Nephron progenitor cell (in vitro differentiated cells): ENCODE data around the gene CXCL12.
A peak's percentile ranks its signal among the peaks of the same experiment; 100 is the strongest.

Experiments
- DNase-seq: peaks from one replicate; pipeline ENCODE4 v3.0.0; 2021
- H3K27ac Mint-ChIP-seq: 2 replicates; pipeline ENCODE4 v1.8.0; 2021; ENCODE audit warnings: mild to moderate bottlenecking, moderate library complexity, mixed read lengths
- H3K27me3 Mint-ChIP-seq: 2 replicates; pipeline ENCODE4 v1.8.0; 2021; ENCODE audit warnings: mild to moderate bottlenecking, low read depth, mixed read lengths; ENCODE audit not compliant: poor library complexity
- H3K36me3 Mint-ChIP-seq: 2 replicates; pipeline ENCODE4 v1.8.0; 2021; ENCODE audit warnings: low read depth, mixed read lengths
- H3K4me1 Mint-ChIP-seq: 2 replicates; pipeline ENCODE4 v1.8.0; 2021; ENCODE audit warnings: mixed read lengths
- H3K4me3 Mint-ChIP-seq: 2 replicates; pipeline ENCODE4 v1.8.0; 2021; ENCODE audit warnings: mild to moderate bottlenecking, moderate library complexity, mixed read lengths
- H3K9me3 Mint-ChIP-seq: 2 replicates; pipeline ENCODE4 v1.8.0; 2021; ENCODE audit warnings: mild to moderate bottlenecking, moderate library complexity, mixed read lengths
- CTCF ChIP-seq: fragments of 200-600 bp; sonication (generic); IDR thresholded peaks from 2 replicates; pipeline ENCODE4 v1.5.0; 2021; ENCODE audit warnings: antibody characterized with exemption

The CXCL12 gene

DNA sequence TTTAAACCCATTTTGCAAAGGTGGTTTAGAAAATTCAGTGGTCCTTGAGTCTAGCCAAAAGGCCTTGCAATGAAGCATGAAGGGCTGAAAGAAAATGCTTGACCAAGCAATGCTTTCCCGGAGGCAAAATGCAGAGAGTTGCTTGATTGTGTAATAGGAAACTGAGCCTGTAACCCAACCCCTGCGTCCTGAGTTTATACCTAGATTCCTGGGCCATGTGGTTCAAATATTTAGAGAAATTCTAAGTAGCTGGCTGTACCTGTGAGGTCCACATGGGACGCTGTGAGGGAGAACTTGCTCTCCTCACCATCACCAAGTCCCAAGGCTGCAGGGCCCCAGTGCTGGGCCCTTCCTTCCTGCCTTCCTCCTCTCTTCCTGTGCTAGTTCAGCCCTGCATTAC, 45.7 kb downstream of the CXCL12 start:
- peaks cover 86% of the 10 kb centered on the region for H3K4me1 Mint-ChIP-seq
- H3K27ac Mint-ChIP-seq: peak overlapping the region; percentile 79
- peaks cover 10% of the 10 kb centered on the region for H3K27me3 Mint-ChIP-seq
- DNase-seq: no peak
- H3K9me3 Mint-ChIP-seq: no peaks in the 10 kb centered on the region
- H3K36me3 Mint-ChIP-seq: no peaks in the 10 kb centered on the region
- TF ChIP-seq CTCF: no peak
- H3K4me3 Mint-ChIP-seq: no peak overlapping the region

DNA sequence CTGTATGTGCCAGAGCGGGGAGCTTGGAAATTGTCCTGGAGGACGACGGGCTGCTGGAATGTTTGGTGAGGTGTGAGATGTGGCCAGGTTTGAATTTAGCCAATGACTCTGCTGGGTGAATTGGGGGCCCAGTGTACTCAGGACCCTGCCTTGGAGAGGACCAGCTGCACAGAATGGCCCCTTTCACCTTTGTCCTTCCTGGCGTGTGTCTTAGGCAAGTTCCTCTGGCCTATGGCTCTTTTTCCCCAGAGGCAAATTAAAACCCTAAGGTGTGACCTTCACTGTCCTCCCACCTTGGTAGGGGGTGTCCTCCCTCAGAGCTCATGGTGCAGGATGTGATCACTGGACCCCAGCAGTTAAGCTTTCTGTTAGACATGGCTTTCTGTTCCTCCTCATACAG, 47.8 kb downstream of the CXCL12 start:
- H3K36me3 Mint-ChIP-seq: no peaks in the 10 kb centered on the region
- H3K27ac Mint-ChIP-seq: no peak overlapping the region
- H3K4me3 Mint-ChIP-seq: no peak overlapping the region
- H3K9me3 Mint-ChIP-seq: no peaks in the 10 kb centered on the region
- DNase-seq: no peak
- TF ChIP-seq CTCF: no peak
- H3K27me3 Mint-ChIP-seq: peaks cover 18% of the 10 kb centered on the region
- peaks cover 90% of the 10 kb centered on the region for H3K4me1 Mint-ChIP-seq

DNA sequence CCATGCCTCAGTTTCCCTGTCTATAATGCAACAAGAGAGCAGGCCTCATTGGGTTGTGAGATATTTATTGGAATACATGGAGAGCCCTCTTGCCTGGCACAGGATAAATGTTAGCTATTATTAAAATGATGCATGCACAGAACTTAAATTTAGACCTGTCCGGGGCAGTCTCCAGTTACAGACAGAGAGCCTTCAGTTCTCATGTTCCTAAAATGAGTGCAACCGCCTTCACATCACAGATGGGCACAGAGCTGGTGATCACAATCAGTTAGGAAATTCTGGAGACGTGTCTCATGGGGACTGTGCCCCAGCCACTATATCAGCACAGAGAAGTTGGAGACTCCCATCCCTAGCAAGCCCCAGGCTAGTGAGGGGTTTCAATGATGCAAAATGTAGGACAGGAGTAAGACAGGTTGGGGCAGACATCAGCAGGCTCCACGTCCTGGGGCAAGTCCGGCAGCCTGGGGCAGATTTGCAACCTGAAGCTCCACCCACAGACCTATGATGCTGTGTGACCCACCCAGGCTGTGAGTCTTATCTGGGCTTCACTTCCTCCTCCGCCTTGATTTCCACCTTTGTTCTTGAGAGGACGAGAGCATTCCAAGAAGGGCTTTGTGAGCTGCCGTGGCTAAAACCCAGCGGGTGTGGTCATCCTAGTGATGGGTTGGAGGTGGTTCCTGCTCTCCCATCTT, 49.4 kb downstream of the CXCL12 start:
- TF ChIP-seq CTCF: no peak
- no peak for DNase-seq
- H3K9me3 Mint-ChIP-seq: no peaks in the 10 kb centered on the region
- H3K4me3 Mint-ChIP-seq: no peak overlapping the region
- H3K4me1 Mint-ChIP-seq: peaks cover 79% of the 10 kb centered on the region
- no peaks in the 10 kb centered on the region for H3K36me3 Mint-ChIP-seq
- H3K27me3 Mint-ChIP-seq: peaks cover 18% of the 10 kb centered on the region
- H3K27ac Mint-ChIP-seq: no peak overlapping the region

- Mint-ChIP-seq H3K36me3 (no peaks in the 10 kb centered on the region), H3K9me3 (no peaks in the 10 kb centered on the region), H3K4me1 (peaks cover 71% of the 10 kb centered on the region), H3K4me3 (peak overlapping the region; percentile 39), H3K27me3 (peaks cover 18% of the 10 kb centered on the region), H3K27ac (peak overlapping the region; percentile 50)
- no peak for TF ChIP-seq CTCF
- DNase-seq: no peak
Observed at GRCh38 chr10:44334621-44335184, 50.2 kb downstream of the CXCL12 start.

DNA sequence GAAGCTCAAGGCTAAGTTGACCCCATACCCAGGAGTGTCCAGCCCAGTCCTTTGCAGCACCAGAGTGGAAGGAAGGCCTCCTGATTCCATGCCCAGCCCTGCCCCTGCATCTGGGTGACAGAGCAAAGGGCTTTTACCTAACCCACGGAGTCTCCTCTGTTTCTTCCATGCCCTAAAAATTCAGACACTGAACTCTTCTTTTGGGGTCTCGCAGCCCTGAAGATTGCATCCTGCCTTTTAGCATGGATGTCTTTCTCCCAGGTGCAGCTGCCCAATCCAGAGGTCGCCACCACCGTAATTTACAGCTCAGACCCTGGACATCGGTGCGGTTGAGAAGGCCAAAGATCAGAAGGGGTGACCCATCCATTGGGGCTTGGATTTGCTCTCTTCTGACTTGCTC, 50.8 kb downstream of the CXCL12 start:
- H3K36me3 Mint-ChIP-seq: no peaks in the 10 kb centered on the region
- H3K4me1 Mint-ChIP-seq: peaks cover 65% of the 10 kb centered on the region
- H3K9me3 Mint-ChIP-seq: no peaks in the 10 kb centered on the region
- H3K27ac Mint-ChIP-seq: no peak overlapping the region
- H3K27me3 Mint-ChIP-seq: peaks cover 21% of the 10 kb centered on the region
- H3K4me3 Mint-ChIP-seq: peak overlapping the region; percentile 39
- TF ChIP-seq CTCF: no peak
- no peak for DNase-seq

GRCh38 chr10:44333511-44333910, 51.4 kb downstream of the CXCL12 start:
- no peak overlapping the region for H3K27ac Mint-ChIP-seq

More at GRCh38 chr10:44333511-44333910, 51.4 kb downstream of the CXCL12 start:
- no peaks in the 10 kb centered on the region for H3K9me3 Mint-ChIP-seq
- TF ChIP-seq CTCF: no peak
- H3K4me1 Mint-ChIP-seq: peaks cover 59% of the 10 kb centered on the region
- H3K27me3 Mint-ChIP-seq: peaks cover 22% of the 10 kb centered on the region
- H3K4me3 Mint-ChIP-seq: peak overlapping the region; percentile 37
- DNase-seq: no peak
- no peaks in the 10 kb centered on the region for H3K36me3 Mint-ChIP-seq
